ENCODE measurements around the gene PRDM16.

Gene PRDM16

GRCh38 chr1:3462356-3463012 lies 393.5 kb downstream of the PRDM16 start:
- DNase-seq, result no peak

GRCh38 chr1:3463013-3463385 lies 394.0 kb downstream of the PRDM16 start:
- no peak for DNase-seq

DNA sequence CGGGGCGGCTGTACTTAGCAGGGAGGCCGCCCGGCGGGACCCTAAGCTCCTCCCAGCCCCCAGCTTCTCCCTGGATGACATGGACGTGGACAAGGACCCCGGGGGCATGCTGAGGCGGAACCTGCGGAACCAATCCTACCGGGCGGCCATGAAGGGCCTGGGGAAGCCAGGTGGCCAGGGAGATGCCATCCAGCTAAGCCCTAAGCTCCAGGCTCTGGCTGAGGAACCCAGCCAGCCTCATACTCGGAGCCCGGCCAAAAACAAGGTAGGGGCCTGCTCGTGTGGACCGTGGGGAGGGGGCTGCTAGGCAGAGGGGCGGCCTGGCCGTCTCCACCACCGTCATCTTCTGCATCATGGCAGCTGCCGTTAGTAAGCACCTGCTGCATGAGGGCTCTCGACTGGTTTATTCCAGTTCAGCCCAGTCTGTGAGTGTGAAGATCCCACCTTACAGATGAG lies 394.4 kb downstream of the PRDM16 start:
- DNase-seq, result no peak

GRCh38 chr1:3463891-3464648 lies 395.1 kb downstream of the PRDM16 start:
- DNase-seq, result no peak

DNA sequence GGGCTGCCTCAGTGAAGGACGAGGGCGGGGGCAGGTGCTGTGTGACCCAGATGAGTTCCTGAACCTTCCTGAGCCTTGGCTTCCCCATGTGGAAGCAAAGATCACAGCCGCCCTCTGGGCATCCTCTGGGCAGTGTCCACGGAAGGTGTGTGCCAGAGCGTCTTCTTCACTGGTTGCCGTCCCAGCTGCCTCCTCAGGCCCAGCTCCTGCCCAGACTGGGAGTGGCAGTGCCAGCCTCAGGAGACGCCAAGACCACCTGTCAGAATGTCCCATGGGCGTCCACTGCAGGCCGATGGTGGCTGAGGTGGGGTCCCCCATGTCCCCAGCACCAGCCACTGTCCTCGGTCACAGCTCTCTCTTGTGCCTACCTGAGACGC lies 395.6 kb downstream of the PRDM16 start:
- no peak for DNase-seq

GRCh38 chr1:3465091-3465934 lies 396.3 kb downstream of the PRDM16 start:
- no peak for DNase-seq

DNA sequence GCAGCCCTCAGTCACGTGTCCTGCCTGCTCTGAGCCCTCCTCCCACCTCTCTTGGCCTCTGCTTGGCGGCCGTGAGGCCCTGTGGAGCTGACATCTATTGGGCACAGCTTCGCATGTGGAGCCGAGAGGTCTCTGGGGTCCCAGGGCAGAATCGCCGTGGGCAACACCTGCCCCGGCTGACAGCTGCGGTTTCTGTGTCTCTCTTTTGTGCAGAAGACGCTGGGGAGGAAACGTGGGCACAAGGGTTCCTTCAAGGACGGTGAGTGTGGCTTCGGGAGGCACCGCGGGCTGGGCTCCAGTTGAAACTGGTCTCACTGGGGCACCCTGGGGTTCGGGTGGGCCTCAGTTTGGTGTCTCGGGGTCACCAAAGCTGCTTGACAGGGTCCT lies 396.9 kb downstream of the PRDM16 start:
- DNase-seq, result no peak

DNA sequence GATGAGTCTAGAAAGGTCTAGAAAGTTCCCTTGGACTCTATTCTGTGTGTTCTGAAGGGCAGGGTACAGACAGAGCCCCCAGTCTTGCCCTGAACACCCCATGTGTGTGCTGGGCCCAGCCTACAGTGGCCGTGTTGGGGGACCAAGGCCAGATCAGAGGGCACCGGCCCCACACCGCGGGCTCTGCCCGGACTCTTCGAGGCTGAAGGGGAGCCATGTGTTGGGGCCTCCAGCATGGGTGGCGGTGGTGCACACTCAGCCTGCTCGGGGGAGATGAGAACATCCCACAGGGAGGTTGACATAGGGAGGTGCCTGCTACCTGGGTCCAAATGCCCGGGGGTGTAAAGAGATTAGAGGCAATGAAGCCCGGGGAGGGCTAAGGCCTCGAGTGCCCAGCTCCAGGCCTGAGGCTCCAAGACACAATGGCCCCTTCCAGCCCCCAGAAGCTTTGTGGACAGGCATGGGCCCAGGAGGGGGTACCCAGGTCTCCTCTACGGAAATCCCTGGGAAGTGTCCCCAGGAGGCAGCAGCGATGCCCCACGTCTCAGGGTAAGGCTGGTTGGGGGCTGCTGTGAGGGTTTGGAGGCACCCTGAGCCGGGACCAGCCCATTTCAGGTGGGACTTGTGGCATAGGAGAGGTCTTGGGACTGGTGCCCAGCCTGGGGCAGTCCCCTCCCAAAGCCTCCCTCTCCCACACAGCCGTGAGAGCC lies 397.5 kb downstream of the PRDM16 start:
- DNase-seq, result no peak

DNA sequence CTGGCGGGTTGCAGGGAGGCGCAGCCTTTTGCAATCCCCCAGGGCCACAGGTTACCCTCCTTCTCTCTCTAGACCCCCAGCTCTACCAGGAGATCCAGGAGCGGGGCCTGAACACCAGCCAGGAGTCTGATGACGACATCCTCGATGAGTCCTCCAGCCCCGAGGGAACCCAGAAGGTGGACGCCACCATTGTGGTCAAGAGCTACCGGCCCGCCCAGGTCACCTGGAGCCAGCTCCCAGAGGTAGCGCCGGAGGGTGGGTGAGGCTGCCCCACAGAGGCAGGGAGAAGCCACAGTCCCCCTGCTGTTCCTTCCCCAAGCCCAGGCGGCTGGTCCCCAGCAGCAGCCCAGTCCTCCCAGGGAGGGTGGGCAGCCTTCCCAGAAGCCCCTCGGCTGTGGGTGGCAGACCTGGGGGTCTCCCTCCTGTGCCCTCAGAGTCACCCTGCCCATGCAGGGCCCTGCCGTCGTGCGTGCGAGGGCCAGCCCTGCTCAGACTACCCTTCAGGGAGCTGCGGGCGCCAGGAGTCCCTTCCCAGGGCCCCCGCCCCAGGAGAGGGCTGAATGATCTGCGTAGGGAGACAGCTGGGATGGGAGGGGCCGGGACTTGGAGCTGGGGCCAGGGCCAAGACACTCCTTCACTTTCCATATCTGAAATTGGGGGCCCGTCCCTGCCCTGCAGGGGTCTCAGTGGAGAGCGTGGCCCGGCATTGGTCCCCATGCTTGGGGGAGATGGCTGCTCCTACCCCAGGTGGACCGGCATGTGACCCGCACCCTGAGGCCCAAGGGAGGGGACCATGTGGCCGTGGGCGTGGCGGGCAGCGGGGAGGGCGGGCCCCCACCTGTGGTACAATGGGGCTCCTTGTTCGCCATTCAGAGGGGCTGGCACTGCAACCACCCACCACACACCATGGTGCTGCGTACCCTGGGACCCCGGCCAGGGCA lies 398.4 kb downstream of the PRDM16 start:
- DNase-seq, result no peak

DNA sequence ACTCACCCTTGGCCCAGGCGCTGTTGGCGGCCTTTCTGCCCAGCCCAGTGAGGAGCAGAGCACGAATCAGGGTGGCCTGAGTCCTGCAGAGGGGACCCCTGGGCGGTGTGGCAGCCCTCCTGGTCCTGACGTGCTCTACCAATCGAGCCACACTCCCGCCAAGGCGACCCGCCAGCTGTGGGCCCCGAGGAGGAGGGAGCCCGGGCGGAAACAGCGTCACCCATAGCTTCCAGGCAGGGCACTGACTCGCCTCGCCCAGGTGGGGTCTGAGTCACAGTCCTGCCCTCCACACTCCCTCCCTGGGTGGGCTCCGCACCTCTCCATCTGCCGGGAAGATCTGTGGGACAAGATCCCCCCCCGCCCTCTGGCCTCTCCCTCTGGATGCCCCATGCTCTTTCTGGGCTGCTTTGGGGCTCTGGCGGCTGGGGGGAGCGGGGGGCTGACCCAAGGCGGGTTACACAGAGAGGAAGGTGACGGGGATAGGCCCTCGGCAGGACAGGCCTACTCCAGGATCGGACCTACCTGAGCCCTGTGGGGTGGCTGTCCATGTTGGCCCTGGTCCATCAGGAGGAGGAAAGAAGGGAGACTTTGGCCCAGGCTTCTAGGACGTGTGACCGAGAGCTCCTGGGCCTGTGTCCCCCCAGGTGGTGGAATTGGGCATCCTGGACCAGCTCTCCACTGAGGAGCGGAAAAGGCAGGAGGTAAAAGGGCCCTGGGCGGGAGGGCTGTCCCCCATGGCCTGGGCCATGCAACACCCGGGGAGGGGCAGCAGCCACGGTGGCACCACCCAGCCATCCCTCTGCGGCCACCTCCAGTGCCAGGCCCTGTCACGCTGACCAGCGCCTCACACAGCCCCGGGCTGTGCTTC lies 399.5 kb downstream of the PRDM16 start:
- no peak for DNase-seq

GRCh38 chr1:3469104-3469848 lies 400.3 kb downstream of the PRDM16 start:
- no peak for DNase-seq

GRCh38 chr1:3469849-3470649 lies 401.0 kb downstream of the PRDM16 start:
- DNase-seq, result no peak

- no peak for DNase-seq
These were observed 401.8 kb downstream of the PRDM16 start for GRCh38 chr1:3470650-3471355.

DNA sequence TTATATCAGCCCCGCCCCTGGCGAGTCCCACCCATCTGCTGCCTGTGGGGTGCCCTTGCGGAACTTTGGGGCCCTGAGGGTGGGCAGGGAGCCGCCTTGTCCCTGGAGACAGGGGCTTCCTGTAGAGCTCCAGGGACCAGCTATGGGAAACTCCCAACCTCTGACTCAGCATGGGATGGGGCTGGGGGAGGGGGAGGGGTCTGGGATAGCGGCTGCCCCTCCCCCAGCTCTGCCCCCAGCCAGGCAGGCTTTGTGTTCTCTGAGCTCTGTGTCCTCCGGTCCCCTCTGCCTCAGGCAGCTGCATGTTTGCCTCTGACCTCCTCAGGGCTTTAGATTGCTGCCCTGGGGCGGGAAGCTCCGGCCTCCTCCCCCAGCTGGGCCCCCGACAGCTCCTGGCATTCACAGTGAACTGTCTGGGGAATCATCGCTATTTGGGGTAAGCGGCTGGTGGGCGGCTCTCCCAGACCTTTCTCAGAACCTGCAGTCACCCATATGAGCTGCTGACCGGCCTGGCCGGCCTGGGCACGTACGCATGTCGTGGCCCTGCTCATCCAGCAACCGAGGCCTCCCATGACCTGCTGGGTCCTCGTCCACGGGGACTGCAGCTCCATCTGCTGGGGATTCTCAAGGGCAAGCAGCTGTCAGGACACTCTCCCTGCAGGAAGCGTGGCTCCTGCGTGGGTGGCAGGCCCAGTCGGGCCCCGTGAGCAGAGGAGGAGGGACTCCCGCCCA lies 402.5 kb downstream of the PRDM16 start:
- no peak for DNase-seq

GRCh38 chr1:3472088-3472850 lies 403.3 kb downstream of the PRDM16 start:
- no peak for DNase-seq

DNA sequence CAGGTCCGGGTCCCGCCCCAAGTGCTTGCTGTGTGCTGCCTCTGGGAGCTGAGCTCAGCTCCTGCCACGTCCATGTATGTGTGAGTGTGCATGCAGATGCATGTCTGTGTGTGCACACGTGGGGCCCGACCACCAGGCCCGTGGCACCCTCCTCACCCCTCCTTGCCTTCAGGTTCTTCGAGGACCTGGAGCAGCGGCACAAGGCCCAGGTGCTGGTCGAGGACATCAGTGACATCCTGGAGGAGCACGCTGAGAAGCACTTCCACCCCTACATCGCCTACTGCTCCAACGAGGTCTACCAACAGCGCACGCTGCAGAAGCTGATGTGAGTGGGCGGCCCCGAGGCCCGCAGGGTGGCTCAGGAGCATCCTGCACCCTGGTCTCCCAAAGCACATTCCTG lies 403.9 kb downstream of the PRDM16 start:
- no peak for DNase-seq

- DNase-seq, result no peak
These were observed 404.4 kb downstream of the PRDM16 start for GRCh38 chr1:3473381-3473844.
